Natural killer cell (primary cell): ENCODE results near the gene CBY2. TPM values are rescaled to one million over a fixed set of nuclear protein-coding genes. Genes with fewer than 3 reads are reported as not detected.
A peak's percentile ranks its signal among the peaks of the same experiment; 100 is the strongest.

Experiments used
- ATAC-seq, 3 donors: fragments of 150-1000 bp in 2 of 3; fragments of 200-7000 bp in 1 of 3; cut with Tn5 transposase; 1 replicate in 1 of 3; 2 replicates in 2 of 3; pipeline ENCODE4 v1.10.0; 2021; ENCODE audit warnings: mild to moderate bottlenecking in 2 of 3, moderate library complexity in 2 of 3
- DNase-seq, 2 donors: peaks; one replicate each; pipeline versions ENCODE4 v3.0.0 to v3.0.0-alpha.2; 2013 to 2021; ENCODE audit warnings: mixed read lengths in 1 of 2
- H3K27ac ChIP-seq: one replicate; pipeline ENCODE4 v1.5.1; 2013; ENCODE audit warnings: mild to moderate bottlenecking, low read length
- H3K27me3 ChIP-seq: one replicate; pipeline ENCODE4 v1.6.1; 2013; ENCODE audit warnings: low read length; ENCODE audit not compliant: control insufficient read depth, insufficient read depth
- H3K36me3 ChIP-seq: one replicate; pipeline ENCODE4 v1.6.1; 2013; ENCODE audit warnings: low read length; ENCODE audit not compliant: control insufficient read depth, insufficient read depth
- H3K4me1 ChIP-seq: one replicate; pipeline ENCODE4 v1.6.1; 2013; ENCODE audit warnings: low read length; ENCODE audit not compliant: control insufficient read depth, insufficient read depth
- H3K4me3 ChIP-seq: one replicate; pipeline ENCODE4 v1.5.1; 2013; ENCODE audit warnings: low read length
- H3K9me3 ChIP-seq: one replicate; pipeline ENCODE4 v1.6.1; 2013; ENCODE audit warnings: low read length; ENCODE audit not compliant: control insufficient read depth, insufficient read depth
- H3K27ac Mint-ChIP-seq, 2 donors: one replicate each; pipeline ENCODE4 v1.8.0; 2022; ENCODE audit warnings: mild to moderate bottlenecking in 2 of 2, mixed read lengths in 2 of 2, moderate library complexity in 1 of 2
- H3K27me3 Mint-ChIP-seq, 2 donors: one replicate each; pipeline ENCODE4 v1.8.0; 2022; ENCODE audit warnings: low read depth in 2 of 2, mixed read lengths in 2 of 2
- H3K36me3 Mint-ChIP-seq: one replicate; pipeline ENCODE4 v1.8.0; 2022; ENCODE audit warnings: mixed read lengths
- H3K4me1 Mint-ChIP-seq, 2 donors: one replicate each; pipeline ENCODE4 v1.8.0; 2022; ENCODE audit warnings: mixed read lengths in 2 of 2
- H3K4me3 Mint-ChIP-seq: one replicate; pipeline ENCODE4 v1.8.0; 2022; ENCODE audit warnings: mild to moderate bottlenecking, moderate library complexity, mixed read lengths
- H3K9me3 Mint-ChIP-seq, 2 donors: one replicate each; pipeline ENCODE4 v1.8.0; 2022; ENCODE audit warnings: mixed read lengths in 2 of 2
- CTCF ChIP-seq: fragments of 200-600 bp; IDR thresholded peaks from one replicate; pipeline ENCODE4 v1.8.0; 2022; ENCODE audit warnings: antibody characterized with exemption
- WGBS: methylation state at CpG from one replicate; pipeline ENCODE4 v1.1.7; 2013; ENCODE audit warnings: missing lambda C conversion rate; ENCODE audit not compliant: insufficient coverage; 5-methylcytosine and 5-hydroxymethylcytosine counted together
- intact Hi-C: fragments of 100-400 bp; cut with micrococcal nuclease; formaldehyde crosslinking; loops from one replicate; pipeline ENCODE4 v1.14.2; 2022
- total RNA-seq, 4 donors: library from RNA; stranded (reverse); fragments of 120-200 nt in 1 of 4; gene quantifications; one replicate each; pipeline versions ENCODE4 v1.2.3 to v1.2.4, GENCODE V29; 2013 to 2022

The CBY2 gene
- total RNA-seq, 3 donors from 2014 or later (not counting 1 experiment from before 2014, with no cell fraction given) = not detected

DNA sequence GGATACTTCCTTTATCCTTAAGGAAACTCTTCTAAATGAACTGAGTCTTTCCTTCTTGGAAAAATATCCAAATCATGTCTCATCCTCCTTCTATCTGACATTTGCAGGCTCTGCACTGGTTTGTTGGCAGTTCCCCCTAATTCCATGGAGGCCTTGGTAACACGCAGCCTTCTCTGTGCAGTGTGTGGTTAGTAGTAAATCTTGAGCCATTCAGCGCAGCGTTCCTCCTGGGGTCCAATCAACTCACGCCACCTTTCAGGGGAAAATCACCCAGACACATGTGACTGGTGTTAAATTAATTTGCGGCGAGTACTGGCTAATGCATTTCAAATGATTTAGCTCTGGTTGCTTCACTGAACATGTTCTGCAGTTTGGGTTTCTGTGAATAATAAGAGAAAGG lies 21.0 kb upstream of the CBY2 start:
- 97% methylated on average over 6 of the region's 6 CpGs for WGBS
- Mint-ChIP-seq H3K4me3 (no peak overlapping the region), H3K27me3 (peaks cover 5 to 24% of the 10 kb centered on the region in 2 donors), H3K9me3 (no peaks in the 10 kb centered on the region), H3K36me3 (no peaks in the 10 kb centered on the region), H3K4me1 (no peaks in the 10 kb centered on the region), H3K27ac (no peak overlapping the region)
- ATAC-seq (no peak), DNase-seq (no peak)
- Histone ChIP-seq H3K9me3 (no peaks in the 10 kb centered on the region), H3K27me3 (no peaks in the 10 kb centered on the region), H3K4me3 (no peak overlapping the region), H3K36me3 (no peaks in the 10 kb centered on the region), H3K27ac (no peak overlapping the region), H3K4me1 (no peaks in the 10 kb centered on the region)
- intact Hi-C loops = no loop called here
- TF ChIP-seq CTCF = no peak

DNA sequence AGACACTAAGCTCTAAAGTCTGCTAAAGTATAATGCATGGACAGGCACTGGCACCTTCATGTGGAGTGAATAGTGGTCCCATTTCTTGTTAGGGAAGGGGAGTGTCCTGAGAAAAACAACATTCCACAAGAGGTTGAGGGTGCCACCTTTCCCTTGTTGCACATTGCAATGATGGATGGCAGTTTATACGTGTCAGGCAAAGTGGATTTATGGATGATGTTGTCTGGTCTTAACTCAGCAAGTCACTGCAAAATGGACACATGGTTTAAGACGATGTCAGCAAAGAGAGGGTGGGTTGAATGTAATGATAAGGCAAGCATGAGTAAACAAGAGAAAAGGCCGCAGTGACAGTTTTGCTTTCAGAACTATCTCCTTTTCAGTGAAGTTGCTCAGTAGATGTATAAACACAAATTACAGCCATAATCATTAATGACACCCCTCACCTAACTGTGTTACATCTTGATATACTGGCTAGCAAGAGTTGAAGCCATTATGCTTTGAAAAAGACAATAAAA lies 19.6 kb upstream of the CBY2 start:
- no peaks in the 10 kb centered on the region for H3K27me3 ChIP-seq
- no peaks in the 10 kb centered on the region for H3K9me3 ChIP-seq
- no peak overlapping the region for H3K4me3 Mint-ChIP-seq
- H3K36me3 ChIP-seq = no peaks in the 10 kb centered on the region
- no peak overlapping the region for H3K27ac Mint-ChIP-seq
- intact Hi-C loops = no loop called here
- H3K27me3 Mint-ChIP-seq = peaks cover 5 to 24% of the 10 kb centered on the region in 2 donors
- no peaks in the 10 kb centered on the region for H3K4me1 ChIP-seq
- DNase-seq (no peak), ATAC-seq (no peak)
- no peaks in the 10 kb centered on the region for H3K9me3 Mint-ChIP-seq
- TF ChIP-seq CTCF = no peak
- H3K4me1 Mint-ChIP-seq = no peaks in the 10 kb centered on the region
- no peaks in the 10 kb centered on the region for H3K36me3 Mint-ChIP-seq
- H3K4me3 ChIP-seq = no peak overlapping the region
- no peak overlapping the region for H3K27ac ChIP-seq
- 64% methylated on average over 3 of the region's 3 CpGs for WGBS

- Histone ChIP-seq H3K4me3 (no peak overlapping the region), H3K27me3 (no peaks in the 10 kb centered on the region), H3K9me3 (no peaks in the 10 kb centered on the region), H3K36me3 (no peaks in the 10 kb centered on the region), H3K27ac (no peak overlapping the region), H3K4me1 (no peaks in the 10 kb centered on the region)
- H3K4me1 Mint-ChIP-seq = no peaks in the 10 kb centered on the region
- TF ChIP-seq CTCF = no peak
- no peak overlapping the region for H3K4me3 Mint-ChIP-seq
- no peak overlapping the region for H3K27ac Mint-ChIP-seq
- peaks cover 5 to 24% of the 10 kb centered on the region in 2 donors for H3K27me3 Mint-ChIP-seq
- intact Hi-C loops = no loop called here
- H3K36me3 Mint-ChIP-seq = no peaks in the 10 kb centered on the region
- H3K9me3 Mint-ChIP-seq = no peaks in the 10 kb centered on the region
- WGBS = 61% methylated on average over 3 of the region's 3 CpGs
- ATAC-seq = no peak
- peak in 1 of 2 donors; percentile 5 for DNase-seq
Observed at GRCh38 chr13:45683701-45684100, 18.4 kb upstream of the CBY2 start.

GRCh38 chr13:45688577-45688976 lies 13.5 kb upstream of the CBY2 start:
- no peak for TF ChIP-seq CTCF
- ATAC-seq (no peak), DNase-seq (no peak)
- Mint-ChIP-seq H3K27me3 (peaks cover 3 to 31% of the 10 kb centered on the region in 2 donors), H3K36me3 (no peaks in the 10 kb centered on the region), H3K9me3 (no peaks in the 10 kb centered on the region), H3K27ac (no peak overlapping the region), H3K4me1 (no peaks in the 10 kb centered on the region), H3K4me3 (no peak overlapping the region)
- WGBS = 91% methylated on average over 2 of the region's 4 CpGs
- intact Hi-C loops = no loop called here
- Histone ChIP-seq H3K27me3 (no peaks in the 10 kb centered on the region), H3K9me3 (no peaks in the 10 kb centered on the region), H3K4me3 (no peak overlapping the region), H3K4me1 (no peaks in the 10 kb centered on the region), H3K36me3 (no peaks in the 10 kb centered on the region), H3K27ac (no peak overlapping the region)
